HepG2 (cell line): ENCODE measurements around the gene CCDC91. TPM values are rescaled to one million over a fixed set of nuclear protein-coding genes. Genes with fewer than 3 reads are reported as not detected.

Experiments used
- ATAC-seq: fragments of 200-7000 bp; cut with Tn5 transposase; 3 replicates; pipeline ENCODE4 v1.9.1; 2020; ENCODE audit warnings: mild to moderate bottlenecking, moderate library complexity
- BruUV-seq: library from RNA; stranded (reverse); fragments of 400-500 nt; replicated peaks from 2 replicates; lab custom pipeline; 2021; lab: Mats Ljungman, UMichigan
- CTCF ChIA-PET: fragments of 300-600 bp; formaldehyde crosslinking; extraction: SDS; loops from one replicate; lab custom pipeline; 2021; ENCODE audit warnings: low total read pairs, inconsistent platforms, low intra/inter-chr PET ratio; lab: Yijun Ruan, JAX
- POLR2A ChIA-PET: fragments of 350-600 bp; sonication (Branson Sonifier 250); formaldehyde crosslinking; loops from one replicate; lab custom pipeline; 2020; ENCODE audit warnings: antibody characterized with exemption, inconsistent platforms; lab: Yijun Ruan, JAX
- DNase-seq: peaks from one replicate; pipeline ENCODE4 v3.0.0-alpha.2; 2015; ENCODE audit warnings: low spot score
- FAIRE-seq: peaks from 3 replicates; lab custom pipeline; 2011; peaks lifted over from hg19 to GRCh38; lab: Jason Lieb, UNC
- H2AFZ ChIP-seq: one replicate; pipeline ENCODE4 v1.6.1; 2011; ENCODE audit warnings: low read length, inconsistent platforms
- H3K27ac ChIP-seq: fragments of 300-600 bp; 3 replicates; pipeline ENCODE4 v1.8.0; 2011; ENCODE audit warnings: mixed run types, mild to moderate bottlenecking, mixed read lengths, low read length, inconsistent platforms; ENCODE audit not compliant: insufficient read depth; ENCODE audit errors: extremely low read length
- H3K27me3 ChIP-seq, 2 experiments: fragments of 200-600 bp in 1 of 2; 2 replicates in 1 of 2; 3 replicates in 1 of 2; pipeline versions ENCODE4 v1.6.0 to v1.8.0; 2011; ENCODE audit warnings: low read length in 2 of 2, mild to moderate bottlenecking in 2 of 2, moderate library complexity in 2 of 2, inconsistent platforms in 1 of 2; ENCODE audit not compliant: insufficient read depth in 2 of 2, control insufficient read depth in 1 of 2
- H3K36me3 ChIP-seq, 2 experiments: fragments of 200-600 bp in 1 of 2; replicated peaks in 1 of 2; 2 replicates in 1 of 2; 3 replicates in 1 of 2; pipeline versions ENCODE4 v1.5.1 to v1.8.0; 2011; ENCODE audit warnings: low read length in 2 of 2, inconsistent platforms in 1 of 2; ENCODE audit not compliant: insufficient read depth in 2 of 2, control insufficient read depth in 1 of 2
- H3K4me1 ChIP-seq: 2 replicates; pipeline ENCODE4 v1.5.1; 2012; ENCODE audit warnings: low read length, inconsistent platforms; ENCODE audit not compliant: insufficient read depth
- H3K4me2 ChIP-seq: 2 replicates; pipeline ENCODE4 v1.6.0; 2011; ENCODE audit warnings: low read depth, low read length, inconsistent platforms
- H3K4me3 ChIP-seq, 3 experiments: fragments of 200-600 bp in 1 of 3; sonication (generic), shearing (Covaris generic) in 1 of 3; replicated peaks in 1 of 3; 2 replicates each; pipeline ENCODE4 v1.5.1; 2011 to 2016; ENCODE audit warnings: low read length in 3 of 3, inconsistent platforms in 2 of 3, low read depth in 2 of 3, mild to moderate bottlenecking in 2 of 3, control low read depth in 1 of 3, mixed read lengths in 1 of 3; ENCODE audit not compliant: insufficient read depth in 1 of 3
- H3K79me2 ChIP-seq: one replicate; pipeline ENCODE4 v1.6.1; 2011; ENCODE audit warnings: low read length, inconsistent platforms; ENCODE audit not compliant: insufficient read depth
- H3K9ac ChIP-seq: 2 replicates; pipeline ENCODE4 v1.6.0; 2011; ENCODE audit warnings: mild to moderate bottlenecking, low read depth, low read length, inconsistent platforms; ENCODE audit not compliant: insufficient read depth
- H3K9me3 ChIP-seq: 2 replicates; pipeline ENCODE4 v1.5.1; 2012; ENCODE audit warnings: mild to moderate bottlenecking, low read length
- H4K20me1 ChIP-seq: 2 replicates; pipeline ENCODE4 v1.6.0; 2011; ENCODE audit warnings: inconsistent platforms, mild to moderate bottlenecking, low read length, moderate library complexity; ENCODE audit not compliant: insufficient read depth
- BRCA1 ChIP-seq: sonication (generic); formaldehyde crosslinking; IDR thresholded peaks from 2 replicates; pipeline ENCODE4 v1.4.0; 2020; ENCODE audit warnings: missing genetic modification reagents
- NCOA5 ChIP-seq: sonication (generic); formaldehyde crosslinking; IDR thresholded peaks from 2 replicates; pipeline ENCODE4 v1.4.0; 2020; ENCODE audit warnings: missing genetic modification reagents
- SETDB1 ChIP-seq: sonication (generic); formaldehyde crosslinking; IDR thresholded peaks from 2 replicates; pipeline ENCODE4 v1.5.1; 2020; ENCODE audit warnings: missing genetic modification reagents, mild to moderate bottlenecking, borderline replicate concordance
- ZBTB7B ChIP-seq: sonication (generic); formaldehyde crosslinking; IDR thresholded peaks from 2 replicates; pipeline ENCODE4 v1.4.0; 2020; ENCODE audit warnings: missing genetic modification reagents
- ZFP36L2 ChIP-seq: sonication (generic); formaldehyde crosslinking; IDR thresholded peaks from 2 replicates; pipeline ENCODE4 v1.4.0; 2020; ENCODE audit warnings: missing genetic modification reagents
- ZNF670 ChIP-seq: sonication (generic); formaldehyde crosslinking; IDR thresholded peaks from 2 replicates; pipeline ENCODE4 v1.8.0; 2022; ENCODE audit warnings: mild to moderate bottlenecking, missing genetic modification reagents, borderline replicate concordance
- ZNF891 ChIP-seq: sonication (generic); formaldehyde crosslinking; IDR thresholded peaks from 2 replicates; pipeline ENCODE4 v1.5.0; 2020; ENCODE audit warnings: mild to moderate bottlenecking, missing genetic modification reagents
- WGBS: methylation state at CpG from one replicate; pipeline ENCODE4 v1.1.6; 2017; ENCODE audit warnings: low lambda C conversion rate; 5-methylcytosine and 5-hydroxymethylcytosine counted together
- in situ Hi-C: cut with HindIII; loops from 2 replicates; pipeline ENCODE4 v1.10.0; 2017; ENCODE audit warnings: low pct_unique_long_range_greater_than_20kb; ENCODE audit not compliant: extremely low pct_ligation_motif_present
- intact Hi-C: fragments of 100-400 bp; cut with micrococcal nuclease; formaldehyde crosslinking; loops from one replicate; pipeline ENCODE4 v1.10.0; 2022; ENCODE audit not compliant: unreplicated experiment
- polyA plus RNA-seq, 8 experiments: library from polyadenylated mRNA; depleted of rRNA in 3 of 8; stranded (reverse) in 7 of 8; unstranded in 1 of 8; fragments of >200 nt; fragmentation: Illumina TruSeq in 4 of 8; extraction: Trizol in 4 of 8; gene quantifications; 2 replicates each; pipeline versions ENCODE4 v1.2.1 to v1.2.3, GENCODE V29; 2011 to 2016; ENCODE audit warnings: low read depth in 4 of 8, missing spikeins in 1 of 8, mixed read lengths in 1 of 8; ENCODE audit not compliant: insufficient read depth in 1 of 8
- total RNA-seq, 5 experiments: library from RNA; depleted of rRNA; stranded (reverse); fragments of >200 nt; fragmentation: Illumina TruSeq; extraction: Trizol; gene quantifications; 2 replicates each; pipeline ENCODE4 v1.2.3, GENCODE V29; 2016; ENCODE audit warnings: low read depth in 1 of 5
- TF ChIP-seq, protein P1 (sequence below): sonication (generic); formaldehyde crosslinking; conservative IDR thresholded peaks from 2 replicates; pipeline ENCODE4 v1.8.0; 2022; ENCODE audit warnings: mild to moderate bottlenecking, moderate library complexity, missing genetic modification reagents
- TF ChIP-seq, protein P2 (sequence below): sonication (generic); formaldehyde crosslinking; IDR thresholded peaks from 2 replicates; pipeline ENCODE4 v1.8.1; 2023; ENCODE audit warnings: mild to moderate bottlenecking, missing genetic modification reagents, borderline replicate concordance

Gene CCDC91
- total and polyA plus RNA-seq, 2 of the 13 experiments (the other 11 are each of a cell fraction or from before 2014, with no cell fraction given) = 9.8 to 15.8 TPM

DNA sequence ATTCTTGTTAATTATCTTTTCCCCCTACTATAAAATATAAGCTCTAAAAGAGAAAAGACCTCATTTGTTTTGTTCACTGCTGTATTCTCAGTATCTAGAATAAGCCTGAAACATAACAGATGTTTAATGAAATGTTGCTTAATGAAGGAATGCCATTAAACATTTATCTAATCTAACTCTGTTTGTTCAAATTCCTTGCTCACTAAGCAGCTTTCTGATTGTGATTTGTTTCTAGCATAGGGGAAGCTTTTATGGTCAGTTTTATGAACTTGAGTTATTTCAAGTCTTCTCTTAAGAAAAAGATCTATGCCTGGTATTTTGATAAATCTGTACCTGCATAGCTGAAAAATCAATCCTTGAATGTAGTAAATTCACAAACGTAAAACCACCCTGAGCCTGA lies 308.6 kb downstream of the CCDC91 start:
- TF ChIP-seq ZFP36L2 (CRISPR knock-in tag) = no peak
- TF ChIP-seq, protein P1, sequence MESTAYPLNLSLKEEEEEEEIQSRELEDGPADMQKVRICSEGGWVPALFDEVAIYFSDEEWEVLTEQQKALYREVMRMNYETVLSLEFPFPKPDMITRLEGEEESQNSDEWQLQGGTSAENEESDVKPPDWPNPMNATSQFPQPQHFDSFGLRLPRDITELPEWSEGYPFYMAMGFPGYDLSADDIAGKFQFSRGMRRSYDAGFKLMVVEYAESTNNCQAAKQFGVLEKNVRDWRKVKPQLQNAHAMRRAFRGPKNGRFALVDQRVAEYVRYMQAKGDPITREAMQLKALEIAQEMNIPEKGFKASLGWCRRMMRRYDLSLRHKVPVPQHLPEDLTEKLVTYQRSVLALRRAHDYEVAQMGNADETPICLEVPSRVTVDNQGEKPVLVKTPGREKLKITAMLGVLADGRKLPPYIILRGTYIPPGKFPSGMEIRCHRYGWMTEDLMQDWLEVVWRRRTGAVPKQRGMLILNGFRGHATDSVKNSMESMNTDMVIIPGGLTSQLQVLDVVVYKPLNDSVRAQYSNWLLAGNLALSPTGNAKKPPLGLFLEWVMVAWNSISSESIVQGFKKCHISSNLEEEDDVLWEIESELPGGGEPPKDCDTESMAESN = no peak
- no peak for TF ChIP-seq NCOA5 (CRISPR knock-in tag)
- TF ChIP-seq ZNF891 (CRISPR knock-in tag) = no peak
- no peak for TF ChIP-seq ZBTB7B (CRISPR knock-in tag)
- TF ChIP-seq BRCA1 = no peak
- TF ChIP-seq SETDB1 = no peak
- TF ChIP-seq, protein P2, sequence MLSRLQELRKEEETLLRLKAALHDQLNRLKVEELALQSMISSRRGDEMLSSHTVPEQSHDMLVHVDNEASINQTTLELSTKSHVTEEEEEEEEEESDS (CRISPR knock-in tag) = no peak
- no peak for TF ChIP-seq ZNF670 (CRISPR knock-in tag)
- TF ChIP-seq, all 625 proteins: peak for 0
- Histone ChIP-seq H3K4me3 (no peak overlapping the region), H3K9ac (no peak overlapping the region), H3K9me3 (no peaks in the 10 kb centered on the region), H3K4me1 (no peaks in the 10 kb centered on the region), H3K4me2 (no peak overlapping the region), H2AFZ (no peak overlapping the region), H3K27ac (no peak overlapping the region), H3K36me3 (no peaks in the 10 kb centered on the region), H3K27me3 (no peaks in the 10 kb centered on the region), H3K79me2 (no peaks in the 10 kb centered on the region), H4K20me1 (no peaks in the 10 kb centered on the region)
- ChIA-PET CTCF (no interaction called here), POLR2A (no interaction called here)
- WGBS = 76% methylated on average over 1 of the region's 1 CpG
- DNase-seq (no peak), ATAC-seq (no peak), FAIRE-seq (no peak)
- no TSS peak for BruUV-seq
- in situ Hi-C loops = no loop called here
- intact Hi-C loops = no loop called here
